Urinary bladder (tissue), 4 donors: ENCODE measurements around the gene ADAMTS4. TPM values are rescaled to one million over a fixed set of nuclear protein-coding genes. Genes with fewer than 3 reads are reported as not detected.

Experiments
- DNase-seq: peaks from one replicate; pipeline ENCODE4 v3.0.0-alpha.2; 2015; ENCODE audit errors: extremely low spot score
- H3K27ac ChIP-seq: one replicate; pipeline ENCODE4 v1.5.1; 2013; ENCODE audit warnings: low read depth, mild to moderate bottlenecking, moderate library complexity
- H3K36me3 ChIP-seq: one replicate; pipeline ENCODE4 v1.6.1; 2013; ENCODE audit warnings: mild to moderate bottlenecking, moderate library complexity; ENCODE audit not compliant: insufficient read depth
- H3K4me1 ChIP-seq: one replicate; pipeline ENCODE4 v1.6.1; 2013; ENCODE audit warnings: mild to moderate bottlenecking, moderate library complexity; ENCODE audit not compliant: insufficient read depth
- H3K4me3 ChIP-seq: one replicate; pipeline ENCODE4 v1.5.1; 2013; ENCODE audit warnings: low read depth, low read length
- WGBS: extraction: QIAGEN DNeasy Blood & Tissue Kit; methylation state at CpG from one replicate; pipeline ENCODE4 v1.1.7; 2013; 5-methylcytosine and 5-hydroxymethylcytosine counted together
- polyA plus RNA-seq: library from polyadenylated mRNA; stranded (reverse); fragments of 200-250 nt; gene quantifications from one replicate; pipeline ENCODE4 v1.2.3, GENCODE V29; 2013
- small RNA-seq: library from RNA; depleted of rRNA; stranded (forward); fragments of <200 nt; gene quantifications from one replicate; pipeline ENCODE3, GENCODE V24; 2014
- total RNA-seq: library from RNA; depleted of rRNA; stranded (reverse); fragments of >200 nt; gene quantifications from one replicate; pipeline ENCODE4 v1.2.3, GENCODE V29; 2014
- donor health status: healthy with polysubstance abuse.
- donor health status: healthy.

ADAMTS4 gene
- total and polyA plus RNA-seq, 2 donors: 4.4 to 19.6 TPM

DNA sequence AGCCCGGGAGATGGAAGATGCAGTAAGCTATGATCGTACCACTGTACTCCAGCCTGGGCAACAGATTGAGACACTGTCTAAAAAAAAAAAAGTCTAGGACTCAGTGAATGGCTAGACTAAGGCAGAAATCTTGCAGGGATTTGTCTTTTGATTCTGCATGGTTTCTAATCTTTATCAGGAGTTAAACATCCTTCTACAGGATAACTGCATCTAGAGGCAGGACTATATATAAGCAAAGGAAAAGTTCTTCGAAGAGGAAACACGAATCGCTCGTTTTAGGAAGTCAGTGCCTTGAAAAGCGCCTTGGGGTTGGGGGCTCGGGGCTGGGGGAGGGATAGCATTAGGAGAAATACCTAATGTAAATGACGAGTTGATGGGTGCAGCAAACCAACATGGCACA, 45.7 kb downstream of the ADAMTS4 start:
- H3K4me3 ChIP-seq: peak overlapping the region; percentile 44
- no peak overlapping the region for H3K27ac ChIP-seq
- peaks cover 1% of the 10 kb centered on the region for H3K4me1 ChIP-seq
- 17% methylated on average over 9 of the region's 9 CpGs for WGBS
- H3K36me3 ChIP-seq: no peaks in the 10 kb centered on the region
- no peak for DNase-seq

DNA sequence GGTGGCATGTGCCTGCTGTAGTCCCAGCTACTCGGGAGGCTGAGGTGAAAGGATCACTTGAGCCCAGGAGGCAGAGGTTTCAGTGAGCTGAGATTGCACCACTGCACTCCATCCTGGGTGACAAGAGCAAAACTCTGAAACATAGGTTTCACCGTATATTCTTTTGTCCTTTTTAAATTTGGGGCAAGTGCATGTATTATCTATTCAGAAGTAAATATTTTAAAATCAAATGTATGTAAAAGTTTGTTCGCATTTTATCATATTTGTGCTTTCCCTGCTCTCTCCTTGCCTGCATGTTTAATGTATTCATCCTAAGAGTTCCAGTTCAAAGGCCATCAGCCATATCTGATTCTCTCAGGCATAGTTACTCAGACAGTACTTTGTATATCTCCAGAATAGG, 53.0 kb downstream of the ADAMTS4 start:
- H3K36me3 ChIP-seq: no peaks in the 10 kb centered on the region
- WGBS: 82% methylated on average over 3 of the region's 3 CpGs
- no peak overlapping the region for H3K27ac ChIP-seq
- no peaks in the 10 kb centered on the region for H3K4me1 ChIP-seq
- H3K4me3 ChIP-seq: no peak overlapping the region
- no peak for DNase-seq

DNA sequence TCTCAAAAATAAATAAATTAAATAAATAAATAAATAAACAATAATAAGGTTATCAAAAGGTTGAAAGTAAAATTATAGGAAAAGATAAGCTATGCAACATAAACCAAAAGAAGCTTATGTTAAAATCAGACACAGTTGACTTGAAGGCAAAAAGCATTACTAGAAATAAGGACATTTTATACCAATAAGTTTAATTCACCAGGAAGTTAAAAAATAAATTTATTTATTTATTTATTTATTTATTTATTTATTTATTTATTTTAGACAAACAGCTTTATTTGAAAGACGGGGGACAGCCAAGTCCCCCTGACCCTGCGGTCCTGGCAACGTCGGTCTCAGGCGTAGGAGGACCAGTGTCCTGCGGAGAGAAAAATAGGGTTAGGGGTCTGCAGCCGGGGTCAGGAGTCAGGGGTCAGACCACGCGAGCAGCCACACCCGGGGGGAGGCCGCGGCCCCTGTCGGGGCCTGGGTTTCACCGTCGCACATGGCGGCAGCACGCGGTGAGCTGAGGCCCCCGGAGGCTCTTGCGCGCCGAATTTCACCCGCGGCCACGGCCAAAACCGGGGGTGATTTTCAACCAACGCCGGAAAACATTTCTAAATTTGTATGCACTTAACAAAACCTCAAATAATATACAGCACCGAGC, 58.0 kb downstream of the ADAMTS4 start:
- H3K4me1 ChIP-seq: no peaks in the 10 kb centered on the region
- no peak overlapping the region for H3K27ac ChIP-seq
- 96% methylated on average over 29 of the region's 29 CpGs for WGBS
- DNase-seq: no peak
- no peak overlapping the region for H3K4me3 ChIP-seq
- no peaks in the 10 kb centered on the region for H3K36me3 ChIP-seq

DNA sequence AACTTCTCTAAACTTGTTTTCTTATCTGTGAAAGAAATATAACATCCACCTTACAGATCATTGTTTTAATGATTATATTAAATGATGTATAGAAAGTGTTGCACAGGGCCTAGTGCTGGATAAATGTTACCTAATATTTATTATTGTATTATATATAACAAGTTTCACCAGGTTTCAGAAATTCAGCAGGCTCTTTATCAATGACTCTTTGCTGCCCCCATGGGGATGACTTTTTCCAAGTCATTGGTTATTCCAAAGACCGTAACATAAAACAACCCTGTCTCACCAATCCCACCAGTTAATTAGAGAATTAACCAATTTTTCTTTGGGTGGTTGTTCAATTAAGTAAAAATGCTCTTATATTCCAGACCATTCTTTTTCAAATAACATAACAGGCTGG, 59.1 kb downstream of the ADAMTS4 start:
- 28% methylated on average over 1 of the region's 1 CpG for WGBS
- Histone ChIP-seq H3K4me1 (no peaks in the 10 kb centered on the region), H3K4me3 (no peak overlapping the region), H3K36me3 (no peaks in the 10 kb centered on the region), H3K27ac (no peak overlapping the region)
- no peak for DNase-seq

DNA sequence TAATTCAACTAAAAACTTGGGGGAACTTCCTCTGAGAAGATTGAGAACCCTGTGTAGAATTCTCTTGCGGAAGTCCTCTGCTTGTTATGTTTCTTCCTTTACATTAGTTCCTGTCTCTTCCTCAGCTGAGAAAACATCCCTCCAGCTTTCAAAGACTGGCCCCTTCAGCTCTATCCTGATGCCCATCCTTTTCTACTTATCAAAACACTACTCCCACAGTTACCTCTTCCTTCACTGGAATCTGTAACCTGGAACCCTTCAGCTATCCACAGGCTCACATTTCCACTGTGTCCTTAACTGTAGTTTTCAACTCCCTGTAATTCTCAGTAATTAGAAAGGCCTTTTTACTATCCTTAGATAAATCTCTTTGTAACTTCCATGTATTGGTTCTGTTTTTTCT, 60.4 kb downstream of the ADAMTS4 start:
- no peak for DNase-seq
- 84% methylated on average over 1 of the region's 1 CpG for whole genome bisulfite sequencing
- H3K27ac ChIP-seq: no peak overlapping the region
- H3K36me3 ChIP-seq: no peaks in the 10 kb centered on the region
- H3K4me1 ChIP-seq: no peaks in the 10 kb centered on the region
- no peak overlapping the region for H3K4me3 ChIP-seq

DNA sequence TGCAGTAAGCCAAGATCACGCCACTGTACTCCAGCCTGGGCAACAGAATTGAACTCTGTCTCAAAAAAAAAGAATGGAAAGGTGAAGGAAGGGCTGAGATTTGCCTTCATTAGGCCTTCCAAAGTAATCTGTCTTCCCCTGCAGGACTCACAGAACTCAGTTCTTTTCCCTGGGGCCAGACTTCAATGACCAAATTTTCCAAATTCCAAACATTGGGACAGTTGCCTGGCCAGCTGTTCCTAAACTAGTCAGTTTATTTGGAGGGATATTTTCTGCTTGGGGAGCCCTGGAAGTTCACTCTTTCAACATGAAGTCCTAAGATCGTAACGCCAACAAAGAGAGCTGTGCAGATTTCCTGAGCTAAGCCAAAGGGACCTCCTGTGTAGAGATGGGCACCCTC, 61.0 kb downstream of the ADAMTS4 start:
- Histone ChIP-seq H3K4me1 (no peaks in the 10 kb centered on the region), H3K36me3 (no peaks in the 10 kb centered on the region), H3K27ac (peak overlapping the region; percentile 5), H3K4me3 (no peak overlapping the region)
- WGBS: 68% methylated on average over 3 of the region's 3 CpGs
- DNase-seq: no peak

Small RNA genes within 50 kb of the gene (small RNA-seq; reads per million reads assigned to genes)
- not detected for gene RF01225

Other genes starting within 250 kb of the ADAMTS4 start
- gene ITLN2, start 244.2 kb downstream of the ADAMTS4 start, total RNA-seq: not detected
- gene ITLN2, start 244.2 kb downstream of the ADAMTS4 start, polyA plus RNA-seq: 0.37 TPM
- gene F11R, start 177.9 kb downstream of the ADAMTS4 start, total RNA-seq: 35.2 TPM
- 23.4 TPM for gene F11R, start 177.9 kb downstream of the ADAMTS4 start, polyA plus RNA-seq
- gene TSTD1, start 160.1 kb downstream of the ADAMTS4 start, total RNA-seq: 23.1 TPM
- 36.7 TPM for gene TSTD1, start 160.1 kb downstream of the ADAMTS4 start, polyA plus RNA-seq
- 46.7 TPM for gene USF1, start 153.1 kb downstream of the ADAMTS4 start, total RNA-seq
- 55.9 TPM for gene USF1, start 153.1 kb downstream of the ADAMTS4 start, polyA plus RNA-seq
- gene ARHGAP30, start 129.2 kb downstream of the ADAMTS4 start, total RNA-seq: 2.9 TPM
- gene ARHGAP30, start 129.2 kb downstream of the ADAMTS4 start, polyA plus RNA-seq: 5.1 TPM
- 12.2 TPM for gene NECTIN4, start 109.5 kb downstream of the ADAMTS4 start, total RNA-seq
- gene NECTIN4, start 109.5 kb downstream of the ADAMTS4 start, polyA plus RNA-seq: 5.0 TPM
- 1.3 TPM for gene KLHDC9, start 100.7 kb downstream of the ADAMTS4 start, total RNA-seq
- gene KLHDC9, start 100.7 kb downstream of the ADAMTS4 start, polyA plus RNA-seq: 8.4 TPM
- 9.8 TPM for gene PFDN2, start 81.0 kb downstream of the ADAMTS4 start, total RNA-seq
- 108 TPM for gene PFDN2, start 81.0 kb downstream of the ADAMTS4 start, polyA plus RNA-seq
- 18.9 TPM for gene NIT1, start 80.9 kb downstream of the ADAMTS4 start, total RNA-seq
- gene NIT1, start 80.9 kb downstream of the ADAMTS4 start, polyA plus RNA-seq: 49.5 TPM
- 16.9 TPM for gene DEDD, start 66.4 kb downstream of the ADAMTS4 start, total RNA-seq
- 43.0 TPM for gene DEDD, start 66.4 kb downstream of the ADAMTS4 start, polyA plus RNA-seq
- gene UFC1, start 45.1 kb downstream of the ADAMTS4 start, total RNA-seq: 82.4 TPM
- gene UFC1, start 45.1 kb downstream of the ADAMTS4 start, polyA plus RNA-seq: 119 TPM
- gene USP21, start 39.6 kb downstream of the ADAMTS4 start, total RNA-seq: 12.5 TPM
- gene USP21, start 39.6 kb downstream of the ADAMTS4 start, polyA plus RNA-seq: 28.4 TPM
- gene PPOX, start 32.6 kb downstream of the ADAMTS4 start, total RNA-seq: 13.9 TPM
- gene PPOX, start 32.6 kb downstream of the ADAMTS4 start, polyA plus RNA-seq: 25.9 TPM
- gene B4GALT3, start 21.5 kb downstream of the ADAMTS4 start, total RNA-seq: 15.3 TPM
- gene B4GALT3, start 21.5 kb downstream of the ADAMTS4 start, polyA plus RNA-seq: 21.5 TPM
- 71.9 TPM for gene NDUFS2, start 3.3 kb upstream of the ADAMTS4 start, total RNA-seq
- 100 TPM for gene NDUFS2, start 3.3 kb upstream of the ADAMTS4 start, polyA plus RNA-seq
- gene FCER1G, start 16.2 kb upstream of the ADAMTS4 start, total RNA-seq: 15.9 TPM
- gene FCER1G, start 16.2 kb upstream of the ADAMTS4 start, polyA plus RNA-seq: 161 TPM
- gene APOA2, start 24.6 kb upstream of the ADAMTS4 start, total RNA-seq: not detected
- gene APOA2, start 24.6 kb upstream of the ADAMTS4 start, polyA plus RNA-seq: 5.4 TPM
- 6.0 TPM for gene TOMM40L, start 27.0 kb upstream of the ADAMTS4 start, total RNA-seq
- 14.3 TPM for gene TOMM40L, start 27.0 kb upstream of the ADAMTS4 start, polyA plus RNA-seq
- not detected for gene NR1I3, start 39.1 kb upstream of the ADAMTS4 start, total RNA-seq
- 0.27 TPM for gene NR1I3, start 39.1 kb upstream of the ADAMTS4 start, polyA plus RNA-seq
- gene PCP4L1, start 59.7 kb upstream of the ADAMTS4 start, total RNA-seq: 22.8 TPM
- gene PCP4L1, start 59.7 kb upstream of the ADAMTS4 start, polyA plus RNA-seq: 39.2 TPM
- gene MPZ, start 110.9 kb upstream of the ADAMTS4 start, total RNA-seq: 27.1 TPM
- gene MPZ, start 110.9 kb upstream of the ADAMTS4 start, polyA plus RNA-seq: 10.2 TPM
- gene SDHC, start 115.3 kb upstream of the ADAMTS4 start, total RNA-seq: 29.4 TPM
- gene SDHC, start 115.3 kb upstream of the ADAMTS4 start, polyA plus RNA-seq: 160 TPM
- not detected for gene CFAP126, start 168.8 kb upstream of the ADAMTS4 start, total RNA-seq
- not detected for gene CFAP126, start 168.8 kb upstream of the ADAMTS4 start, polyA plus RNA-seq